Ishikawa (cell line): ENCODE measurements around the gene HOXB6.

ENCODE experiments used
- CEBPB ChIP-seq: IDR thresholded peaks from 2 replicates; pipeline ENCODE4 v1.6.1; 2012
- CREB1 ChIP-seq: IDR thresholded peaks from 2 replicates; pipeline ENCODE4 v1.6.1; 2012; ENCODE audit warnings: low read depth
- EGR1 ChIP-seq: IDR thresholded peaks from 2 replicates; pipeline ENCODE4 v1.6.1; 2012
- EP300 ChIP-seq: IDR thresholded peaks from 2 replicates; pipeline ENCODE4 v1.6.1; 2012; ENCODE audit warnings: borderline replicate concordance
- FOXM1 ChIP-seq: IDR thresholded peaks from 2 replicates; pipeline ENCODE4 v1.6.1; 2012; ENCODE audit warnings: low read depth, borderline replicate concordance
- NFIC ChIP-seq: IDR thresholded peaks from 2 replicates; pipeline ENCODE4 v1.6.1; 2012
- RAD21 ChIP-seq: IDR thresholded peaks from 2 replicates; pipeline ENCODE4 v1.6.1; 2012; ENCODE audit warnings: low read depth
- TAF1 ChIP-seq: IDR thresholded peaks from 2 replicates; pipeline ENCODE4 v1.6.1; 2012; ENCODE audit warnings: low read depth, mild to moderate bottlenecking
- TCF12 ChIP-seq: IDR thresholded peaks from 2 replicates; pipeline ENCODE4 v1.6.1; 2012; ENCODE audit warnings: low read depth
- TEAD4 ChIP-seq: IDR thresholded peaks from 2 replicates; pipeline ENCODE4 v1.6.1; 2012
- YY1 ChIP-seq: IDR thresholded peaks from 2 replicates; pipeline ENCODE4 v1.6.1; 2012; ENCODE audit warnings: low read depth
- ZBTB7A ChIP-seq: IDR thresholded peaks from 2 replicates; pipeline ENCODE4 v1.6.1; 2012; ENCODE audit warnings: low read depth
- TF ChIP-seq, protein P1 (sequence below): IDR thresholded peaks from 2 replicates; pipeline ENCODE4 v1.6.1; 2012
- TF ChIP-seq, protein P2 (sequence below): IDR thresholded peaks from 2 replicates; pipeline ENCODE4 v1.6.1; 2012
- TF ChIP-seq, protein P3 (sequence below): IDR thresholded peaks from 2 replicates; pipeline ENCODE4 v1.6.1; 2012; ENCODE audit warnings: low read depth, mild to moderate bottlenecking

The HOXB6 gene

DNA sequence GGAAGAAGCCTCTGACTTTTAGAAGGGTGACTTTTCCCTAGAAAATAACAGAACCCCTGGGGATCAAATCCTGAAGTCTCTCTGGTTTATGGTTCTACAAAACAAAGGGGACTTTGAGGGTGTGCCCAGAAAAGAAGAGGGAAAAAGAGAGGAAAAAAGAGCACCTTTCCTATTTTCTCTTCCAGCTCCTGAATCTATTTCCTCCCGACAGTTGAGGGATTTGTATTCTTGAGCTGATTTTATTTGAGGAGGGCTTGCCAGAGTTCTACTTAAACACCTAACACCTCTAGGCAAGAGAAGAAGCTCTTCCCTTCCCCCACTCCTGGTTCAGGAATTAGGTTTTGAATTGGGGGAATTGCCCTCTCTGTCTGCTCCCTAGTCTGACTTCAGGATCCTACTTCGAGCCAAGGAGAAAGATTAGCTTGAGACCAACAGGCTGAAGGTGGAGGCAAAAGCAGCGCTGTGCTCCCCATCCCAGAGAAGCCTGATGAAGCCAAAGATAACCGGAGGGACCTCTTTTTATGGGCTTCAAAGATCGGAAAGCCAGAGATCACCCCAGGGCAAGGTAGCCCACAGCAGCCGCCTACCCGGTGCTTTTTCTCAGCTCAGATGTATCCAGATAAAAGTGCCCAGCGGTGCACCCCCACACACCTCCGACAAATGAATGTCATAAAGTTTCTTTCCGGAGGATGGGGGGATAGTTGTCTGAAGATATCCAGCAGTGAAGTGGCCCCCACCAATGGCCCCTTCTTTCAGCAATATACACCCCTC, 15.5 kb downstream of the HOXB6 start:
- TF ChIP-seq TAF1 (no peak), EGR1 (no peak), YY1 (no peak), TCF12 (no peak), CEBPB (no peak), FOXM1 (no peak), RAD21 (no peak), EP300 (no peak), CREB1 (no peak), ZBTB7A (no peak), NFIC (no peak)
- TF ChIP-seq, protein P1, sequence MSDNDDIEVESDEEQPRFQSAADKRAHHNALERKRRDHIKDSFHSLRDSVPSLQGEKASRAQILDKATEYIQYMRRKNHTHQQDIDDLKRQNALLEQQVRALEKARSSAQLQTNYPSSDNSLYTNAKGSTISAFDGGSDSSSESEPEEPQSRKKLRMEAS: no peak
- TF ChIP-seq, protein P2, sequence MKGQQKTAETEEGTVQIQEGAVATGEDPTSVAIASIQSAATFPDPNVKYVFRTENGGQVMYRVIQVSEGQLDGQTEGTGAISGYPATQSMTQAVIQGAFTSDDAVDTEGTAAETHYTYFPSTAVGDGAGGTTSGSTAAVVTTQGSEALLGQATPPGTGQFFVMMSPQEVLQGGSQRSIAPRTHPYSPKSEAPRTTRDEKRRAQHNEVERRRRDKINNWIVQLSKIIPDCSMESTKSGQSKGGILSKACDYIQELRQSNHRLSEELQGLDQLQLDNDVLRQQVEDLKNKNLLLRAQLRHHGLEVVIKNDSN: no peak

DNA sequence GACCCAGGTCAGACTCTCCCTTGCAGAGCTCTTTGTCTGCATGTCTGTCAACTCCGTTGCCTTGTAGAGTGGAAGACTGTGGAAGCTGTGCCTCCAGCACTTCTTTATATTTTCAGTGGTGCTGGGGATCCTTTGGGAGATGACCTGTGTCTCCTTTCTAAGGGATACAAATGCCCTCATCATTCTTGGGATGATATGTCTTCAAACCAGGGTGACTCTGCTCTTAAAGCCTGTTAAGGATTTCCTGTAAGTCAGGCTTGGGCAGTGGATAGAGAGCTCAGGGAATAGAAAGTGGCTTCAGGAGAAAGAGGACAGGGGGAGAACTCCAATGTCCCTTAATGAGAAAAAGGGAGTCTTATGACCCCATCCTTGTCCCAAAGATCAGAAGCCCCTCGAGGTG, 16.3 kb downstream of the HOXB6 start:
- TF ChIP-seq EGR1: no peak
- TF ChIP-seq TAF1: no peak
- TF ChIP-seq CREB1: no peak
- TF ChIP-seq YY1: no peak
- no peak for TF ChIP-seq CEBPB
- TF ChIP-seq TEAD4: no peak
- TF ChIP-seq NFIC: no peak
- TF ChIP-seq, protein P2: no peak
- no peak for TF ChIP-seq TCF12
- TF ChIP-seq FOXM1: no peak
- TF ChIP-seq, protein P1: no peak
- no peak for TF ChIP-seq ZBTB7A

DNA sequence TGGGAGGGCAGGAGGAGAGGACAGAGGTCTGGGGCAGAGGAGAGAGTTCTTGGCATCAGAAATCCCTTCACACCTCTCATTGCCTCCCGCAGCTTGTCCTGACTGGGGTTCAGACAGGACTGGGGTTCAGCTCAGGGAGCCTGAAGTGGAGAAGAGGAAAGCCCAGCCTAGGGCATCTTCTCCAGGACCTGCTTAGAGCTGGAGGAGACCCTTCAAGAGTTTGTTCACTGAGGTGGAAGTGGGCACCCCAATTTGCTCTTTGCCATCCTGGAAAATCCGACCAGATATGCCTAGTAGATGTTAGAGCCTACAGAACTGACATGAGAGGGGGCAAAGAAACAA, 16.7 kb downstream of the HOXB6 start:
- no peak for TF ChIP-seq EGR1

DNA sequence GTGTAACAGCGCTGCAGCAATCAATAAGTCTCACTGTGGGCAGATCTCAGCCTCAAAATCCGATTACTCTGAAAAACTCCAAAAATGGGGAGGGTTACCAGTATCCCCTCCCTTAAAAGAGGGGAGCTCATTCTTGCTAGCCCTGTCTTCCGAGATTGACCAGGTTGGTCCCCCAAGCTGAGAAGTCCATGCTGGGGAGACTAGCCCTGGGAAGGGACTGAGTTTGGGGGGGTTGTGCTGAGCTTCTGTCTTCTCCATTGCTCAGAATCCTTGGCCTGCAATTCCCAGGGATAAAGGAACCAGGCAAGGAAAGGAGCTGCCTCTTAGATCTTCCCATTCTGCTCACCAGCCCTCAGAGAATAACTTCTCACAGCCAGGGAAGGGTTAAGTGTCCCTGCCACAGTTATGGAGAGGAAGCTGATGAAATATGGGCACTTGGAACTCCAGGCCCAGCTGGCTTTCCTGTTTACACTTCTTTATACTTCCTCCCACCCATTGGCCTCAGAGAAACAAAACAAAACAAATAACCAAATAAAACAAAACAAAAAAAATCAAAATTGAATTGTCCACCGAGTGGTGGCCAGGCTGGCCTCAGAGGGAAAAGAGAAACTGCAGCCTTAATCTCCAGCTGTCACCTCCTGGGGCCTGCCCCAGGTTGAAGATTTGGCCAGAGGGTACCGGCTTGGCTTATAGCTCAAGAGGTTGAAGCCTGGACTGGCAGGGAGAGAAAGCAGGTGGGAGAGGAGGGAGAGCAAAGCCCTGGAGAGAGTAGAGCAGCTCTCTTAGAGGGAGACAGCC, 17.3 kb downstream of the HOXB6 start:
- TF ChIP-seq FOXM1 (peak; percentile 49; the same call in 1 of the 2 replicates), TCF12 (peak; percentile 66; the same call in 1 of the 2 replicates), EP300 (peak; percentile 81), TAF1 (no peak)

DNA sequence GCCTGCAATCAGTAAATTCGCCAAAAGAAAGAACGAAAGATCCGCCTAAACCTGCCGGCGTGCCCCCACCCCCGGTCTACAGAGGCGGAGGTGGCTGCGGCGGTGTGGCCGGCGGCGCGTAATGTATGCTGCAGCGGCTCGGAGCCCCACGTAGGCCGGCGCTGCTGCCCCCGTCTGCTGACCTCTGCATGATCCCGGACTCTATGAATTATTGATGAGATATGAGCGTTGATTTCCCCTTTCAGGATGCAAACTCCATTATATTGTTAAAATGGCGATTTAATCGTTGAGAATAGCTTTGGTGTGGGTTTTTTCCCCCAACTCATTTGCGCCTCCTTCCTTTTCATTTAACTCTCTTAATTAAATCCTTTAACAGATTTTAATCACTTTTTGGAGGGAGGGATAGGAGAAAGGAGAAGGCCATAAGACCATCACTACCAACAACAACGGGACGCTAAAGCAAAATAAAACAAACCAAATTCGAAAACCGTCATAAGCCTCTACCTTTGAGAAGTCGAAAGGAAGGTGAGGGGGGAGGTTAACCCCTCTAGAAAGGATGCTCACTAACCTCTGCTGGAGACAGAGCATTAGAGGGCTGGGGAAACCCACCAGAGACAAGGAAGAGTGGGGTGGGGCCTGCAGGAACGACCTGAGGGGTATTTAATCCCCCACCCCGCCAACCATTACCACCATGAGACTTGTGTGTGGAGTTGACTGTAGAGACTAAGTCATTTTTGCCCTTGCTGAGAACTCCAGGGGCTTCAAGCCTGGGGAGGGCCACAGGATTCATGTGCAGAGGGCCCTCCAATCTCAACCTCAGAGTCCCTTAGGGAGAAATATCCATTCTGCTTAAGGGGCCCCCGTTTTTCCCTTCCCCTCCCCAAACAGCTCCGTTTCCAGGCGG, 18.2 kb downstream of the HOXB6 start:
- no peak for TF ChIP-seq TEAD4
- TF ChIP-seq, protein P1: no peak
- TF ChIP-seq, protein P3, sequence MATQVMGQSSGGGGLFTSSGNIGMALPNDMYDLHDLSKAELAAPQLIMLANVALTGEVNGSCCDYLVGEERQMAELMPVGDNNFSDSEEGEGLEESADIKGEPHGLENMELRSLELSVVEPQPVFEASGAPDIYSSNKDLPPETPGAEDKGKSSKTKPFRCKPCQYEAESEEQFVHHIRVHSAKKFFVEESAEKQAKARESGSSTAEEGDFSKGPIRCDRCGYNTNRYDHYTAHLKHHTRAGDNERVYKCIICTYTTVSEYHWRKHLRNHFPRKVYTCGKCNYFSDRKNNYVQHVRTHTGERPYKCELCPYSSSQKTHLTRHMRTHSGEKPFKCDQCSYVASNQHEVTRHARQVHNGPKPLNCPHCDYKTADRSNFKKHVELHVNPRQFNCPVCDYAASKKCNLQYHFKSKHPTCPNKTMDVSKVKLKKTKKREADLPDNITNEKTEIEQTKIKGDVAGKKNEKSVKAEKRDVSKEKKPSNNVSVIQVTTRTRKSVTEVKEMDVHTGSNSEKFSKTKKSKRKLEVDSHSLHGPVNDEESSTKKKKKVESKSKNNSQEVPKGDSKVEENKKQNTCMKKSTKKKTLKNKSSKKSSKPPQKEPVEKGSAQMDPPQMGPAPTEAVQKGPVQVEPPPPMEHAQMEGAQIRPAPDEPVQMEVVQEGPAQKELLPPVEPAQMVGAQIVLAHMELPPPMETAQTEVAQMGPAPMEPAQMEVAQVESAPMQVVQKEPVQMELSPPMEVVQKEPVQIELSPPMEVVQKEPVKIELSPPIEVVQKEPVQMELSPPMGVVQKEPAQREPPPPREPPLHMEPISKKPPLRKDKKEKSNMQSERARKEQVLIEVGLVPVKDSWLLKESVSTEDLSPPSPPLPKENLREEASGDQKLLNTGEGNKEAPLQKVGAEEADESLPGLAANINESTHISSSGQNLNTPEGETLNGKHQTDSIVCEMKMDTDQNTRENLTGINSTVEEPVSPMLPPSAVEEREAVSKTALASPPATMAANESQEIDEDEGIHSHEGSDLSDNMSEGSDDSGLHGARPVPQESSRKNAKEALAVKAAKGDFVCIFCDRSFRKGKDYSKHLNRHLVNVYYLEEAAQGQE: no peak
- TF ChIP-seq EGR1: no peak
- no peak for TF ChIP-seq EP300
- no peak for TF ChIP-seq CREB1
- no peak for TF ChIP-seq FOXM1
- TF ChIP-seq, protein P2: no peak
- TF ChIP-seq RAD21: no peak

DNA sequence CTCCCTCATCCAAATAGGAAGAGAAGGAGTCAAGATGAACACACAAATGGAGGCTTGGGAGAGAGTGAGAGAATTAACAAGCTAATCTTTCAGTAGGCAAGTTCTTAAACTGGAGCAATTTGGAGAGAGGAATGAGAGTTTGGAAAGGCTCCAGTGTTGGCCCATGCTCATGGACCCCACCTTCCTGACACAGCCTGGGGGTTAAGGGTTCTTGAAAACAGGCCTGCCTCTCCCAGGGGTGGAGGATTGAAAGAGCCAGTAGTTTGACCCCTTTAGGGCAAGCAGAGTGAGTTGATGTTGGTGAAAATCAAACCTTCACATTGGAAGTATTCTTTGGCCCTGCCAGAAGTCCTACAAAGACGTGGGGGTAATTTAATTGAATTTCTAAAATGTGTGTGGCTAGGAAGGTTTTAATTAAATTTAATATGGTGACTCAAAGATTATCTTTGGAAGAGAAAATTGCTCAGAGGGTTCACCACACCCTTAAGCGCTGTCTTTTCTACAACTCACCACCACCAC, 20.5 kb downstream of the HOXB6 start:
- TF ChIP-seq TAF1 (no peak), CEBPB (no peak), RAD21 (no peak)
- TF ChIP-seq, protein P3: no peak
